Measurements from ENCODE around the gene PPP1R13B.
"Not testable (repeated sequence)": the region's sequence is repeated elsewhere in the genome, so short reads cannot be mapped to it uniquely, and the experiment has no call there.

PPP1R13B gene

DNA sequence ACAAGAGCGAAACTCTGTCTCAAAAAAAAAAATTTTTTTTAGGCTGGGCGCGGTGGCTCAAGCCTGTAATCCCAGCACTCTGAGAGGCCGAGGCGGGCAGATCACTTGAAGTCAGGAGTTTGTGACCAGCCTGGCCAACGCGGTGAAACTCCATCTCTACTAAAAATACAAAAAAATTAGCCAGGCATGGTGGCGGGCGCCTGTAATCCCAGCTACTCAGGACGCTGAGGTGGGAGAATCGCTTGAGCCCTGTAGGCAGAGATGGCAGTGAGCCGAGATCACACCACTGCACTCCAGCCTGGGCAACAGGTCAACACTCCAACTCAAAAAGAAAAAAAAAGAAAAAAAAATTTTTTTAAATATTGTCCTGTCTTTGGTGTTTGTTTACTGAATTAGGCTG lies 6.1 kb downstream of the PPP1R13B start:
- not testable (repeated sequence) for H3K27me3 ChIP-seq (ENCODE audit: control insufficient read depth, insufficient read depth, low read length); DNase-seq (ENCODE audit: low read depth, low spot score); H3K4me3 ChIP-seq (ENCODE audit: low read length); H3K27ac ChIP-seq (ENCODE audit: low read length); H3K36me3 ChIP-seq (ENCODE audit: control insufficient read depth, insufficient read depth, low read length); H3K9me3 ChIP-seq (ENCODE audit: control insufficient read depth, insufficient read depth, low read length); H3K4me1 ChIP-seq (ENCODE audit: control insufficient read depth, insufficient read depth, low read length)
- WGBS (ENCODE audit: insufficient coverage, insufficient read length): no CpG with 5 or more reads among the region's 12 CpGs

- Histone ChIP-seq H3K4me1 (ENCODE audit: control insufficient read depth, insufficient read depth, low read length) (no peaks in the 10 kb centered on the region), H3K4me3 (ENCODE audit: low read length) (no peak overlapping the region), H3K36me3 (ENCODE audit: control insufficient read depth, insufficient read depth, low read length) (no peaks in the 10 kb centered on the region), H3K27ac (ENCODE audit: low read length) (no peak overlapping the region), H3K27me3 (ENCODE audit: control insufficient read depth, insufficient read depth, low read length) (no peaks in the 10 kb centered on the region), H3K9me3 (ENCODE audit: control insufficient read depth, insufficient read depth, low read length) (no peaks in the 10 kb centered on the region)
- no CpG with 5 or more reads among the region's 2 CpGs for WGBS (ENCODE audit: insufficient coverage, insufficient read length)
- no peak for DNase-seq (ENCODE audit: low read depth, low spot score)
Observed at GRCh38 chr14:103840014-103840413, 7.4 kb downstream of the PPP1R13B start.

DNA sequence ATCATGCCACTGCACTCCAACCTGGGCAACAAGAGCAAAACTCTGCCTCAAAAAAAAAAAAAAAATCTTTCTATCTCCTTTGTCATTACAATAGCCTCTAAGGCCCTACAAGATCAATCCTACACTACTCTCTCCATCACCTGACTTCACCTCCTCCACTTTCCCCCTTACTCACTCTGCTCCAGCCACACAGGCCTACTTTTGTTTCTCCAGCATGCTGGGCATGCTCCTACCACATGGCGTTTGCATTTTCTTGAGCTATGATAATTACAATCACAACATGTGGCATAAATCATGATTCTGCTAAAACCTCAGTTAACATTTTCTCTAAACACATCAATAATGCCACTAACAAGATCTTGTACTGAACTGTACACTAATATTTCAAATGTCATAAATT lies 7.8 kb downstream of the PPP1R13B start:
- no CpG with 5 or more reads among the region's 1 CpG for WGBS (ENCODE audit: insufficient coverage, insufficient read length)
- no peak for DNase-seq (ENCODE audit: low read depth, low spot score)
- H3K27me3 ChIP-seq (ENCODE audit: control insufficient read depth, insufficient read depth, low read length): no peaks in the 10 kb centered on the region

DNA sequence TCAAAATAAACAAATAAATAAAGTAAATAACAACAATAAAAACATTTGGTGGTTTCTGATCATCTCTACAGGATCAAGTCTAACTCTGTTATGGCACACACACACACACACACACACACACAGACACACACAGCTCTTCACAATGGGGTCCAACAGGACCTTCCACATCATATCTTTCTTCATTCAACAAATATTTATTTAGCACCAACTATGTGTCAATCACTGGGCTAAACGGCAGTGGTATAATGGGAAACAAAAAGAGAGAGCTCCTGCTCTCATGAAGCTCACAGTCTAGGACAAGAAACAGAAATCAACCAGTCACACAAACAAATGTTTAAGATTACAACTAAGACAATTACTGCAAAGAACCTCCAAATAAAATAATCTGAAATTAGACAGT lies 9.3 kb downstream of the PPP1R13B start:
- H3K4me3 ChIP-seq (ENCODE audit: low read length): no peak overlapping the region

More for the DNA sequence above, 7.8 kb downstream of the PPP1R13B start:
- H3K9me3 ChIP-seq (ENCODE audit: control insufficient read depth, insufficient read depth, low read length): no peaks in the 10 kb centered on the region
- no peaks in the 10 kb centered on the region for H3K4me1 ChIP-seq (ENCODE audit: control insufficient read depth, insufficient read depth, low read length)
- H3K36me3 ChIP-seq (ENCODE audit: control insufficient read depth, insufficient read depth, low read length): no peaks in the 10 kb centered on the region
- H3K27ac ChIP-seq (ENCODE audit: low read length): no peak overlapping the region
- H3K4me3 ChIP-seq (ENCODE audit: low read length): no peak overlapping the region

DNA sequence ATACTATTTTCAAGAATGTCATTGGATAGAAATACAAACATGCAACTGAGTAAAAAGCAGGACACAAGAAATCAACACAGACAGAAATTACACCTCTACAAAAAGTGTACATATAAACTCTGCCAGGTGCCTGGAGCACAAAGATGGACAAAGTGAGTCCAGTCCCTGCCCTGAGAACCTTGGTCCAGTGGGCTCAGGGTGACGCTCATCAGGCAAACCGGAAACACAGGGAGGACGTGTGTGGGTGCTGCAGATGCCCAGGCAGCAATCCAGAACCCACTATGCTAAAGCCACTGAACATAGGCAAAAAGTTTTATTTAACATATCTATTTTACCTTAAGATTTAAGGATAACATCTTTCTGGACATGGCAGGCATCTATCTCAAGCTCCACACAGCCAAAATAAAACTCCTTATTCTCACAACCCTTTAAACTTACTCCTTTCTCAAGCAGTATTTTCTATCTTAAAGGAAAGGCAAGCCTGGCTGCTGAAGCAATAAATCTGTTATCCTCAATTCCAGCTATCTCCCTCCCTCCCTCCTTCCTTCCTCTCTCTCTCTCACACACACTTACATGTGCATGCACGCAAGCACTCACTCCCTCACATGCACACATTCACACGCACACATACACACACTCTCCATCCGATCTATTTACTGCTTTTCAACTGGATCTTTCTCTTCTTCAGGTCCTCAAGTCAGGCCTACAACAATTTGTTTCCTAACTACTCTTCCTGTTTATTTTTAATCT lies 10.2 kb downstream of the PPP1R13B start:
- WGBS (ENCODE audit: insufficient coverage, insufficient read length): 100% methylated on average over 2 of the region's 6 CpGs
- no peak for DNase-seq (ENCODE audit: low read depth, low spot score)

More for the DNA sequence above, 9.3 kb downstream of the PPP1R13B start:
- H3K36me3 ChIP-seq (ENCODE audit: control insufficient read depth, insufficient read depth, low read length): no peaks in the 10 kb centered on the region
- H3K9me3 ChIP-seq (ENCODE audit: control insufficient read depth, insufficient read depth, low read length): no peaks in the 10 kb centered on the region
- no peaks in the 10 kb centered on the region for H3K4me1 ChIP-seq (ENCODE audit: control insufficient read depth, insufficient read depth, low read length)
- no CpG with 5 or more reads among the region's 1 CpG for WGBS (ENCODE audit: insufficient coverage, insufficient read length)
- H3K27ac ChIP-seq (ENCODE audit: low read length): no peak overlapping the region
- DNase-seq (ENCODE audit: low read depth, low spot score): no peak
- H3K27me3 ChIP-seq (ENCODE audit: control insufficient read depth, insufficient read depth, low read length): no peaks in the 10 kb centered on the region

GRCh38 chr14:103834956-103835355 lies 12.4 kb downstream of the PPP1R13B start:
- no peak for DNase-seq (ENCODE audit: low read depth, low spot score)
- H3K27ac ChIP-seq (ENCODE audit: low read length): no peak overlapping the region
- H3K4me3 ChIP-seq (ENCODE audit: low read length): no peak overlapping the region
- no CpG with 5 or more reads among the region's 2 CpGs for WGBS (ENCODE audit: insufficient coverage, insufficient read length)
- H3K4me1 ChIP-seq (ENCODE audit: control insufficient read depth, insufficient read depth, low read length): no peaks in the 10 kb centered on the region
- H3K27me3 ChIP-seq (ENCODE audit: control insufficient read depth, insufficient read depth, low read length): no peaks in the 10 kb centered on the region
- H3K36me3 ChIP-seq (ENCODE audit: control insufficient read depth, insufficient read depth, low read length): no peaks in the 10 kb centered on the region
- no peaks in the 10 kb centered on the region for H3K9me3 ChIP-seq (ENCODE audit: control insufficient read depth, insufficient read depth, low read length)

More for the DNA sequence above, 10.2 kb downstream of the PPP1R13B start:
- H3K9me3 ChIP-seq (ENCODE audit: control insufficient read depth, insufficient read depth, low read length): no peaks in the 10 kb centered on the region
- no peaks in the 10 kb centered on the region for H3K27me3 ChIP-seq (ENCODE audit: control insufficient read depth, insufficient read depth, low read length)
- H3K36me3 ChIP-seq (ENCODE audit: control insufficient read depth, insufficient read depth, low read length): no peaks in the 10 kb centered on the region
- no peak overlapping the region for H3K27ac ChIP-seq (ENCODE audit: low read length)
- no peaks in the 10 kb centered on the region for H3K4me1 ChIP-seq (ENCODE audit: control insufficient read depth, insufficient read depth, low read length)
- no peak overlapping the region for H3K4me3 ChIP-seq (ENCODE audit: low read length)

- Histone ChIP-seq H3K4me1 (ENCODE audit: control insufficient read depth, insufficient read depth, low read length) (no peaks in the 10 kb centered on the region), H3K4me3 (ENCODE audit: low read length) (no peak overlapping the region), H3K36me3 (ENCODE audit: control insufficient read depth, insufficient read depth, low read length) (no peaks in the 10 kb centered on the region), H3K27ac (ENCODE audit: low read length) (no peak overlapping the region), H3K9me3 (ENCODE audit: control insufficient read depth, insufficient read depth, low read length) (no peaks in the 10 kb centered on the region), H3K27me3 (ENCODE audit: control insufficient read depth, insufficient read depth, low read length) (no peaks in the 10 kb centered on the region)
- no CpG with 5 or more reads among the region's 4 CpGs for WGBS (ENCODE audit: insufficient coverage, insufficient read length)
- DNase-seq (ENCODE audit: low read depth, low spot score): no peak
Observed at GRCh38 chr14:103833711-103834110, 13.7 kb downstream of the PPP1R13B start.

- H3K4me3 ChIP-seq (ENCODE audit: low read length): no peak overlapping the region
- DNase-seq (ENCODE audit: low read depth, low spot score): no peak
- H3K27ac ChIP-seq (ENCODE audit: low read length): no peak overlapping the region
- H3K4me1 ChIP-seq (ENCODE audit: control insufficient read depth, insufficient read depth, low read length): no peaks in the 10 kb centered on the region
- WGBS (ENCODE audit: insufficient coverage, insufficient read length): no CpG with 5 or more reads among the region's 1 CpG
- H3K36me3 ChIP-seq (ENCODE audit: control insufficient read depth, insufficient read depth, low read length): no peaks in the 10 kb centered on the region
- H3K27me3 ChIP-seq (ENCODE audit: control insufficient read depth, insufficient read depth, low read length): no peaks in the 10 kb centered on the region
- no peaks in the 10 kb centered on the region for H3K9me3 ChIP-seq (ENCODE audit: control insufficient read depth, insufficient read depth, low read length)
Observed at GRCh38 chr14:103832046-103832445, 15.3 kb downstream of the PPP1R13B start.

DNA sequence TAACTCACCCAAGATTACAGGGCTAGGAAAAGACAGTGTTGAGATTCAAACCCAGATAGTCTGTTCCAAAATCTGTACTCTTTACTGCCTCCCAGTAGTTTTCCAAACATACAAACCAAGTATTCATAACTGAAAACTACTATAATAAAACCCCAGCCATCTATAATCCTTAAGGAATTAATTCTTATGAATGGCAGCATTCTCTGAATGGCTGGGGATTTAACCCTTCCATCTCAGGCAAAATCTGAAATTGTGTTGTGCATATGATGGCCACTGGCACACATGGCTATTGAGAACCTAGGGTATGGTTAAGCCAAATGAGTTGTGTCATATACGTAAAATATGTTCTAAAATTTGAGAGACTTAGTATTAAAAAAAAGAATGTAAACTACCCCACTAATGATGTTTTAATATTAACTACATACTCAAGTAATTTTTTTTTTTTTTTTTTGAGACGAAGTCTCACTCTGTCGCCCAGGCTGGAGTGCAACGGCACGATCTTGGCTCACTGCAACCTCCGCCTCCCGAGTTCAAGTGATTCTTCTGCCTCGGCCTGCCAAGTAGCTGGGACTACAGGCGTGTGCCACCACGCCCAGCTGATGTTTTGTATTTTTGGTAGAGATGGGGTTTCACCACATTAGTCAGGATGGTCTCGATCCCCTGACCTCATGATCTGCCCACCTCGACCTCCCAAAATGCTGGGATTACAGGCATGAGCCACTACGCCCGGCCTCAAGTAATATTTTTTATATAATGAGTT lies 16.7 kb downstream of the PPP1R13B start:
- WGBS (ENCODE audit: insufficient coverage, insufficient read length): no CpG with 5 or more reads among the region's 14 CpGs
- Histone ChIP-seq H3K27ac (ENCODE audit: low read length) (no peak overlapping the region), H3K9me3 (ENCODE audit: control insufficient read depth, insufficient read depth, low read length) (no peaks in the 10 kb centered on the region), H3K36me3 (ENCODE audit: control insufficient read depth, insufficient read depth, low read length) (no peaks in the 10 kb centered on the region), H3K27me3 (ENCODE audit: control insufficient read depth, insufficient read depth, low read length) (no peaks in the 10 kb centered on the region), H3K4me3 (ENCODE audit: low read length) (no peak overlapping the region), H3K4me1 (ENCODE audit: control insufficient read depth, insufficient read depth, low read length) (no peaks in the 10 kb centered on the region)
- no peak for DNase-seq (ENCODE audit: low read depth, low spot score)

DNA sequence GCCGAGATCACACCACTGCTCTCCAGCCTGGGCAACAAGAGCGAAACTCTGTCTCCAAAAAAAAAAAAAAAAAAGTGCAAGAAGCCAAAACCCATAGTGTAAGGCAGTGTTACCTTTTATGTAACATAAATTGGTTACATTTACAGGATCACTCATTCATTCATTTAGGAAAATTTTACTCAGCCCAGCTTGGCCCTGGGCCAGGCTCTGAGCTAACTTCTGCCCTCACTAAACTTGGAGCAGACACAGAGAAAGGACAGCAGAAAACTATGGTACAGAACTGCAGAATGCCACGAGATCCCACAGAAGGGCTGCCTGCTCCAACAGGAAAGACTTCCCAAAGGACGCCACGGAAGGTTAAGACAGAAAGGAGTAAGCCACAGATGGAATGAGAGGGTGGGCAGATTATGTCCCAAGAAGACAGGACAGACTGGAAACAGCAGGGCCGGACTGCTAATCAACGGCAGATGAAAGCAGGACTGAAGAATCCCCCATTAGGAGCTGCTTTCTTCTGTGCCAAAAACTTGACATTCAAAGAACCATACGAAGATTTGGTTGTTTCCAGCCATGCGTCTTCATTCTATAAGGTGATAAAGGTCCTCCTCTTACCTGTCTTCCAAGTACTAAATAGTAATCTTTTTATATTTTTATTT lies 18.9 kb downstream of the PPP1R13B start:
- no peak overlapping the region for H3K27ac ChIP-seq (ENCODE audit: low read length)
- no peak for DNase-seq (ENCODE audit: low read depth, low spot score)
- no peaks in the 10 kb centered on the region for H3K27me3 ChIP-seq (ENCODE audit: control insufficient read depth, insufficient read depth, low read length)
- H3K9me3 ChIP-seq (ENCODE audit: control insufficient read depth, insufficient read depth, low read length): no peaks in the 10 kb centered on the region
- no peaks in the 10 kb centered on the region for H3K36me3 ChIP-seq (ENCODE audit: control insufficient read depth, insufficient read depth, low read length)
- no peaks in the 10 kb centered on the region for H3K4me1 ChIP-seq (ENCODE audit: control insufficient read depth, insufficient read depth, low read length)
- H3K4me3 ChIP-seq (ENCODE audit: low read length): no peak overlapping the region
- no CpG with 5 or more reads among the region's 9 CpGs for WGBS (ENCODE audit: insufficient coverage, insufficient read length)

Measured in iPS DF 6.9 (cell line).